Gastrocnemius medialis (tissue), 4 donors: Measurements from ENCODE around the gene PTPN3. TPM values are rescaled to one million over a fixed set of nuclear protein-coding genes. Genes with fewer than 3 reads are reported as not detected.

Experiments
- ATAC-seq, 2 donors: fragments of 150-250 bp; one replicate each; pipeline ENCODE4 v1.9.1; 2016
- DNase-seq, 2 donors: peaks; one replicate each; pipeline ENCODE4 v3.0.0-alpha.2; 2019
- H3K27ac ChIP-seq, 4 donors: fragments of 200-600 bp; sonication (generic); 1 replicate in 1 of 4; 2 replicates in 3 of 4; pipeline ENCODE4 v1.5.1; 2016 to 2018; ENCODE audit warnings: mild to moderate bottlenecking in 2 of 4, moderate library complexity in 1 of 4
- H3K27me3 ChIP-seq, 3 donors: fragments of 200-600 bp; sonication (generic) in 2 of 3; 1 replicate in 1 of 3; 2 replicates in 2 of 3; pipeline versions ENCODE4 v1.5.1 to v1.6.0; 2016 to 2019; ENCODE audit warnings: mild to moderate bottlenecking in 1 of 3, moderate library complexity in 1 of 3
- H3K36me3 ChIP-seq, 2 donors: fragments of 200-600 bp; sonication (generic) in 1 of 2; one replicate each; pipeline ENCODE4 v1.5.1; 2017 to 2018
- H3K4me1 ChIP-seq, 2 donors: fragments of 200-600 bp; sonication (generic) in 1 of 2; one replicate each; pipeline ENCODE4 v1.5.1; 2016 to 2017; ENCODE audit warnings: mild to moderate bottlenecking in 2 of 2
- H3K4me3 ChIP-seq, 4 donors: fragments of 200-600 bp; sonication (generic) in 3 of 4; 1 replicate in 1 of 4; 2 replicates in 3 of 4; pipeline ENCODE4 v1.5.1; 2016 to 2019; ENCODE audit warnings: mild to moderate bottlenecking in 2 of 4
- H3K9me3 ChIP-seq, 3 donors: fragments of 200-600 bp; sonication (generic) in 2 of 3; 1 replicate in 1 of 3; 2 replicates in 2 of 3; pipeline ENCODE4 v1.5.1; 2016 to 2019
- CTCF ChIP-seq, 5 experiments: fragments of 450-650 bp in 3 of 5; fragments of 200-600 bp in 2 of 5; sonication (generic) in 2 of 5; IDR thresholded peaks in 4 of 5; conservative IDR thresholded peaks in 1 of 5; 1 replicate in 4 of 5; 2 replicates in 1 of 5; pipeline ENCODE4 v1.5.1; 2016 to 2019; ENCODE audit warnings: antibody characterized with exemption in 5 of 5, mild to moderate bottlenecking in 3 of 5, moderate library complexity in 3 of 5
- POLR2A ChIP-seq, 2 donors: fragments of 450-650 bp; IDR thresholded peaks; one replicate each; pipeline ENCODE4 v1.6.1; 2017; ENCODE audit warnings: antibody characterized with exemption in 2 of 2, mild to moderate bottlenecking in 2 of 2, moderate library complexity in 2 of 2
- in situ Hi-C, 4 donors: fragments of 200-750 bp; cut with MboI; loops; one replicate each; pipeline versions ENCODE4 v1.15.0 to v1.8.0; 2017; ENCODE audit warnings: low sequenced_read_pairs in 4 of 4
- intact Hi-C: fragments of 100-400 bp; cut with DNase I; formaldehyde crosslinking; loops from one replicate; pipeline ENCODE4 v1.15.1; 2023; ENCODE audit warnings: low total_unique reads
- total RNA-seq, 4 donors: library from RNA; depleted of rRNA; stranded (reverse); fragments of >200 nt; gene quantifications; one replicate each; pipeline versions ENCODE4 v1.1.0 to v1.2.3, GENCODE V29; 2016

PTPN3 gene
- total RNA-seq, 4 donors from 2014 or later, result 15.6 to 305 (median 82.2) TPM

GRCh38 chr9:109442716-109443115, 55.4 kb downstream of the PTPN3 start:
- in situ Hi-C loops (loop anchor here in 2 of 4 donors (5.0 kb wide), 2 partner anchors 75 to 80 kb away; no protein-coding TSS in a partner anchor), intact Hi-C loops (loop anchor here (10.0 kb wide), 1 partner anchor 442 kb away; no protein-coding TSS in a partner anchor)
- DNase-seq, result no peak

GRCh38 chr9:109441296-109441695, 56.8 kb downstream of the PTPN3 start:
- H3K27me3 ChIP-seq, result no peaks in the 10 kb centered on the region
- H3K4me1 ChIP-seq, result peaks cover 23 to 30% of the 10 kb centered on the region in 2 donors
- no peak for DNase-seq
- intact Hi-C loops (loop anchor here (10.0 kb wide), 1 partner anchor 444 kb away; no protein-coding TSS in a partner anchor), in situ Hi-C loops (loop anchor here in 2 of 4 donors (5.0 kb wide), 2 partner anchors 76 to 81 kb away; no protein-coding TSS in a partner anchor)
- H3K4me3 ChIP-seq, result no peak overlapping the region
- H3K9me3 ChIP-seq, result no peaks in the 10 kb centered on the region
- no peak for ATAC-seq
- no peaks in the 10 kb centered on the region for H3K36me3 ChIP-seq
- TF ChIP-seq POLR2A (IDR thresholded peaks at IDR 0.05) (no peak), CTCF (IDR thresholded peaks at IDR 0.05 in 4 of 5, conservative IDR thresholded peaks at IDR 0.05 in 1 of 5) (no peak)
- H3K27ac ChIP-seq, result peak overlapping the region; percentile 36 to 61 (median 50)

More at GRCh38 chr9:109442716-109443115, 55.4 kb downstream of the PTPN3 start:
- TF ChIP-seq CTCF (IDR thresholded peaks at IDR 0.05 in 4 of 5, conservative IDR thresholded peaks at IDR 0.05 in 1 of 5) (no peak), POLR2A (IDR thresholded peaks at IDR 0.05) (no peak)
- Histone ChIP-seq H3K4me3 (no peak overlapping the region), H3K27me3 (no peaks in the 10 kb centered on the region), H3K4me1 (peaks cover 18 to 19% of the 10 kb centered on the region in 2 donors), H3K27ac (peak overlapping the region in 3 of 4 donors; percentile 22 to 47 (median 45)), H3K9me3 (no peaks in the 10 kb centered on the region), H3K36me3 (no peaks in the 10 kb centered on the region)
- no peak for ATAC-seq

GRCh38 chr9:109440797-109441287, 57.3 kb downstream of the PTPN3 start:
- no peak for TF ChIP-seq POLR2A (IDR thresholded peaks at IDR 0.05)
- TF ChIP-seq CTCF (IDR thresholded peaks at IDR 0.05 in 4 of 5, conservative IDR thresholded peaks at IDR 0.05 in 1 of 5), result peak; percentile 74 to 86 (median 82)
- no peak overlapping the region for H3K4me3 ChIP-seq
- DNase-seq (no peak), ATAC-seq (peak; percentile 67 to 68)
- in situ Hi-C loops, result loop anchor here in 2 of 4 donors (5.0 kb wide), 2 partner anchors 76 to 81 kb away; no protein-coding TSS in a partner anchor
- no peaks in the 10 kb centered on the region for H3K36me3 ChIP-seq
- H3K27me3 ChIP-seq, result no peaks in the 10 kb centered on the region
- H3K27ac ChIP-seq, result peak overlapping the region; percentile 36 to 61 (median 50)
- no peaks in the 10 kb centered on the region for H3K9me3 ChIP-seq
- intact Hi-C loops, result loop anchor here (1.0 to 10.0 kb wide), 3 partner anchors 28 to 444 kb away; no protein-coding TSS in a partner anchor
- H3K4me1 ChIP-seq, result peaks cover 23 to 34% of the 10 kb centered on the region in 2 donors

GRCh38 chr9:109440117-109440515, 58.0 kb downstream of the PTPN3 start:
- Histone ChIP-seq H3K9me3 (no peaks in the 10 kb centered on the region), H3K4me3 (no peak overlapping the region), H3K4me1 (peaks cover 23 to 39% of the 10 kb centered on the region in 2 donors), H3K36me3 (no peaks in the 10 kb centered on the region), H3K27me3 (no peaks in the 10 kb centered on the region), H3K27ac (peak overlapping the region; percentile 36 to 61 (median 50))
- DNase-seq, result no peak
- in situ Hi-C loops, result loop anchor here in 2 of 4 donors (5.0 kb wide), 2 partner anchors 77 to 82 kb away; no protein-coding TSS in a partner anchor
- intact Hi-C loops, result loop anchor here (1.0 to 10.0 kb wide), 3 partner anchors 29 to 445 kb away; no protein-coding TSS in a partner anchor
- TF ChIP-seq CTCF (IDR thresholded peaks at IDR 0.05 in 4 of 5, conservative IDR thresholded peaks at IDR 0.05 in 1 of 5) (no peak), POLR2A (IDR thresholded peaks at IDR 0.05) (no peak)
- no peak for ATAC-seq
